ENCODE measurements around the gene STPG3.

The STPG3 gene

DNA sequence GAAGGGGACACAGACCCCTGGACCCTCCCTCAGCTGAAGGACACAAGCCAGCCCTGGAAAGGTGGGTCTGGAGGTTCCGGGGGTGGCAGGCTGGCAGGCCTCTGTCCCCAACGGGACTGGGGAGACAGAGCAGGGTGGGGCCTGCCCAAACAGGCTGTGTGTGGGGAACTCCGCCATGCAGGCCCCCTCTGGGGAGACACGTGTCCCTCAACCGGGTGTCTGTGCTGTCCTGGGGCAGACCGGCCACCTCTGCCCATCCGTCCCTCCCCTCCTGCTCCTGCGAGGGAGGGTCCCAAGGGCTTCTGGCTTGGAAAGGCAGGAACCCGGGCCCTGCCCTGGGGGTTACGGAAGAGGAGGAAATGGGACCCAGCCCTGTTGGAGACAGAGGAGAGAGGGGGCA is 19.0 kb upstream of the STPG3 start:
- DNase-seq (ENCODE audit: low read depth in 1 of 2, low spot score in 1 of 2) = no peak
- peaks cover 14% of the 10 kb centered on the region for H3K27me3 ChIP-seq (ENCODE audit: insufficient read depth, poor library complexity, severe bottlenecking)
- no peak overlapping the region for H3K27ac ChIP-seq (replicated peaks)
- TF ChIP-seq, protein P1, sequence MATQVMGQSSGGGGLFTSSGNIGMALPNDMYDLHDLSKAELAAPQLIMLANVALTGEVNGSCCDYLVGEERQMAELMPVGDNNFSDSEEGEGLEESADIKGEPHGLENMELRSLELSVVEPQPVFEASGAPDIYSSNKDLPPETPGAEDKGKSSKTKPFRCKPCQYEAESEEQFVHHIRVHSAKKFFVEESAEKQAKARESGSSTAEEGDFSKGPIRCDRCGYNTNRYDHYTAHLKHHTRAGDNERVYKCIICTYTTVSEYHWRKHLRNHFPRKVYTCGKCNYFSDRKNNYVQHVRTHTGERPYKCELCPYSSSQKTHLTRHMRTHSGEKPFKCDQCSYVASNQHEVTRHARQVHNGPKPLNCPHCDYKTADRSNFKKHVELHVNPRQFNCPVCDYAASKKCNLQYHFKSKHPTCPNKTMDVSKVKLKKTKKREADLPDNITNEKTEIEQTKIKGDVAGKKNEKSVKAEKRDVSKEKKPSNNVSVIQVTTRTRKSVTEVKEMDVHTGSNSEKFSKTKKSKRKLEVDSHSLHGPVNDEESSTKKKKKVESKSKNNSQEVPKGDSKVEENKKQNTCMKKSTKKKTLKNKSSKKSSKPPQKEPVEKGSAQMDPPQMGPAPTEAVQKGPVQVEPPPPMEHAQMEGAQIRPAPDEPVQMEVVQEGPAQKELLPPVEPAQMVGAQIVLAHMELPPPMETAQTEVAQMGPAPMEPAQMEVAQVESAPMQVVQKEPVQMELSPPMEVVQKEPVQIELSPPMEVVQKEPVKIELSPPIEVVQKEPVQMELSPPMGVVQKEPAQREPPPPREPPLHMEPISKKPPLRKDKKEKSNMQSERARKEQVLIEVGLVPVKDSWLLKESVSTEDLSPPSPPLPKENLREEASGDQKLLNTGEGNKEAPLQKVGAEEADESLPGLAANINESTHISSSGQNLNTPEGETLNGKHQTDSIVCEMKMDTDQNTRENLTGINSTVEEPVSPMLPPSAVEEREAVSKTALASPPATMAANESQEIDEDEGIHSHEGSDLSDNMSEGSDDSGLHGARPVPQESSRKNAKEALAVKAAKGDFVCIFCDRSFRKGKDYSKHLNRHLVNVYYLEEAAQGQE (IDR thresholded peaks at IDR 0.05; ENCODE audit: insufficient replicate concordance, low read depth) = no peak
- TF ChIP-seq POLR2AphosphoS5 (IDR thresholded peaks at IDR 0.05; ENCODE audit: low read depth) (no peak), SPI1 (IDR thresholded peaks at IDR 0.05; ENCODE audit: borderline replicate concordance, low read depth) (no peak)
- TF ChIP-seq, protein P2, sequence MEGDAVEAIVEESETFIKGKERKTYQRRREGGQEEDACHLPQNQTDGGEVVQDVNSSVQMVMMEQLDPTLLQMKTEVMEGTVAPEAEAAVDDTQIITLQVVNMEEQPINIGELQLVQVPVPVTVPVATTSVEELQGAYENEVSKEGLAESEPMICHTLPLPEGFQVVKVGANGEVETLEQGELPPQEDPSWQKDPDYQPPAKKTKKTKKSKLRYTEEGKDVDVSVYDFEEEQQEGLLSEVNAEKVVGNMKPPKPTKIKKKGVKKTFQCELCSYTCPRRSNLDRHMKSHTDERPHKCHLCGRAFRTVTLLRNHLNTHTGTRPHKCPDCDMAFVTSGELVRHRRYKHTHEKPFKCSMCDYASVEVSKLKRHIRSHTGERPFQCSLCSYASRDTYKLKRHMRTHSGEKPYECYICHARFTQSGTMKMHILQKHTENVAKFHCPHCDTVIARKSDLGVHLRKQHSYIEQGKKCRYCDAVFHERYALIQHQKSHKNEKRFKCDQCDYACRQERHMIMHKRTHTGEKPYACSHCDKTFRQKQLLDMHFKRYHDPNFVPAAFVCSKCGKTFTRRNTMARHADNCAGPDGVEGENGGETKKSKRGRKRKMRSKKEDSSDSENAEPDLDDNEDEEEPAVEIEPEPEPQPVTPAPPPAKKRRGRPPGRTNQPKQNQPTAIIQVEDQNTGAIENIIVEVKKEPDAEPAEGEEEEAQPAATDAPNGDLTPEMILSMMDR (IDR thresholded peaks at IDR 0.05; ENCODE audit: insufficient read depth, low read length) = no peak
- no peak overlapping the region for H3K4me3 ChIP-seq (replicated peaks; ENCODE audit: insufficient read depth, low read length)

DNA sequence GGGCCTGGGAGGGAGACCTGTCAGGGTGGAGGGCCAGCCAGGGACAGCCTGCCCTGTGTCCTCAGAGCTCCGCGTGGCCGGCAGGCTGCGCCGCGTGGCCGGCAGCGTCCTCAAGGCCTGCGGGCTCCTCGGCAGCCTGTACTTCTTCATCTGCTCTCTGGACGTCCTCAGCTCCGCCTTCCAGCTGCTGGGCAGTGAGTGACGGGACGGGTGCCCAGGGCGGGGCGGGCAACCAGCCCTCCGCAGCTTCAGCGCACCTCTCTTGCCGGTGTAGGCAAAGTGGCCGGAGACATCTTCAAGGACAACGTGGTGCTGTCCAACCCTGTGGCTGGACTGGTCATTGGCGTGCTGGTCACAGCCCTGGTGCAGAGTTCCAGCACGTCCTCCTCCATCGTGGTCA is 18.6 kb upstream of the STPG3 start:
- DNase-seq (ENCODE audit: low read depth in 1 of 2, low spot score in 1 of 2) = no peak
- no peak for TF ChIP-seq SPI1 (IDR thresholded peaks at IDR 0.05; ENCODE audit: borderline replicate concordance, low read depth)
- TF ChIP-seq POLR2AphosphoS5 (IDR thresholded peaks at IDR 0.05; ENCODE audit: low read depth) = no peak
- no peak overlapping the region for H3K4me3 ChIP-seq (replicated peaks; ENCODE audit: insufficient read depth, low read length)
- no peak overlapping the region for H3K27ac ChIP-seq (replicated peaks)
- H3K27me3 ChIP-seq (ENCODE audit: insufficient read depth, poor library complexity, severe bottlenecking) = peaks cover 14% of the 10 kb centered on the region

DNA sequence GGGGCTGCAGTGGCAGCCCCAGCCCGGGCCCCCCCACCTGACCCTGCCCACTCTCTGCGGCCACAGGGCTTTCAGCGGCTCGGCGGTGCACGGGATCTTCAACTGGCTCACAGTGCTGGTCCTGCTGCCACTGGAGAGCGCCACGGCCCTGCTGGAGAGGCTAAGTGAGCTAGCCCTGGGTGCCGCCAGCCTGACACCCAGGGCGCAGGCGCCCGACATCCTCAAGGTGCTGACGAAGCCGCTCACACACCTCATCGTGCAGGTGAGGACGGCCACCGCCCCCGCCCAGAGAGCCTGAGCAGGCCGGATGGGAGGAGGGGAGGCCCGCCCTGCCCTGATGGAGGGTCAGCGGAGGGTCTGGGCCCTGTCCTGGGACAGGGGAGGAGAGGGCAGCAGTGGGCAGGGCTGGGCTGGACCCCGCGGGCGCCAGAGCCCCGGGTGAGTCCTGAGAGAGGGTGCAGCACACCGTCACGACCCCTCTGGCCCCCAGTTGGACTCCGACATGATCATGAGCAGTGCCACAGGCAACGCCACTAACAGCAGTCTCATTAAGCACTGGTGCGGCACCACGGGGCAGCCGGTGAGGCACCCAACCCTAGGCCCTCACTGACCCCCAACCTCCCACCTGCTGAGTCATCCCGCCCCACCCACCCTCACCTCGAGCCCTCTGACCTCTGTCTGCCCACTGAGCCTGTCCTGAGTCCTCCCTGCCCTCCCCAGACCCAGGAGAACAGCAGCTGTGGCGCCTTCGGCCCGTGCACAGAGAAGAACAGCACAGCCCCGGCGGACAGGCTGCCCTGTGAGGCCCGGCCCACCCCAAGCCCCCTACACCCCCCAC is 17.7 kb upstream of the STPG3 start:
- Histone ChIP-seq H3K27me3 (ENCODE audit: insufficient read depth, poor library complexity, severe bottlenecking) (peaks cover 14% of the 10 kb centered on the region), H3K27ac (replicated peaks) (no peak overlapping the region), H3K4me3 (replicated peaks; ENCODE audit: insufficient read depth, low read length) (no peak overlapping the region)
- TF ChIP-seq POLR2AphosphoS5 (IDR thresholded peaks at IDR 0.05; ENCODE audit: low read depth) = no peak
- TF ChIP-seq GABPA (IDR thresholded peaks at IDR 0.05; ENCODE audit: low read depth) = no peak
- TF ChIP-seq, protein P2 (IDR thresholded peaks at IDR 0.05; ENCODE audit: insufficient read depth, low read length) = no peak
- TF ChIP-seq SPI1 (IDR thresholded peaks at IDR 0.05; ENCODE audit: borderline replicate concordance, low read depth) = no peak
- TF ChIP-seq, protein P1 (IDR thresholded peaks at IDR 0.05; ENCODE audit: insufficient replicate concordance, low read depth) = no peak
- no peak for DNase-seq (ENCODE audit: low read depth in 1 of 2, low spot score in 1 of 2)

DNA sequence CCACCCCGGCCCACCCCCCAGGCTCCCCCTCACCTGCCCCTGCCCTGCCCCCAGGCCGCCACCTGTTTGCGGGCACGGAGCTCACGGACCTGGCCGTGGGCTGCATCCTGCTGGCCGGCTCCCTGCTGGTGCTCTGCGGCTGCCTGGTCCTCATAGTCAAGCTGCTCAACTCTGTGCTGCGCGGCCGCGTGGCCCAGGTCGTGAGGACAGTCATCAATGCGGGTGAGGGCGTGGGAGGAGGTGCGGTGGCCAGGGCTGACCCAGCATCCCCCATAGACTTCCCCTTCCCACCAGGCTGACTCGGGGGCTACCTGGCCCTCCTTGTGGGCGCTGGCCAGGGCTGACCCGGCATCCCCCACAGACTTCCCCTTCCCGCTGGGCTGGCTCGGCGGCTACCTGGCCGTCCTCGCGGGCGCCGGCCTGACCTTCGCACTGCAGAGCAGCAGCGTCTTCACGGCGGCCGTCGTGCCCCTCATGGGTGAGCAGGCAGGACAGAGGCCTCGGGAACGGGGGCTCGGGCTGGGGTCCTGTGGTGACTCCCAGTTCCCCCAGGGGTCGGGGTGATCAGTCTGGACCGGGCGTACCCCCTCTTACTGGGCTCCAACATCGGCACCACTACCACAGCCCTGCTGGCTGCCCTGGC is 16.9 kb upstream of the STPG3 start:
- Histone ChIP-seq H3K27me3 (ENCODE audit: insufficient read depth, poor library complexity, severe bottlenecking) (peaks cover 14% of the 10 kb centered on the region), H3K4me3 (replicated peaks; ENCODE audit: insufficient read depth, low read length) (no peak overlapping the region), H3K27ac (replicated peaks) (no peak overlapping the region)
- TF ChIP-seq, protein P1 (IDR thresholded peaks at IDR 0.05; ENCODE audit: insufficient replicate concordance, low read depth) = no peak
- TF ChIP-seq POLR2AphosphoS5 (IDR thresholded peaks at IDR 0.05; ENCODE audit: low read depth) (no peak), GABPA (IDR thresholded peaks at IDR 0.05; ENCODE audit: low read depth) (no peak), SPI1 (IDR thresholded peaks at IDR 0.05; ENCODE audit: borderline replicate concordance, low read depth) (no peak)
- TF ChIP-seq, protein P2 (IDR thresholded peaks at IDR 0.05; ENCODE audit: insufficient read depth, low read length) = no peak
- no peak for DNase-seq (ENCODE audit: low read depth in 1 of 2, low spot score in 1 of 2)
